Keratinocyte (primary cell): ENCODE results near the gene TMEM234. TPM values are rescaled to one million over a fixed set of nuclear protein-coding genes. Genes with fewer than 3 reads are reported as not detected.

Source experiments
- DNase-seq: peaks from one replicate; pipeline ENCODE4 v3.0.0-alpha.2; 2011; ENCODE audit warnings: low read depth, missing footprints, low spot score
- FAIRE-seq: peaks from 2 replicates; lab custom pipeline; 2011; peaks lifted over from hg19 to GRCh38; lab: Jason Lieb, UNC
- H2AFZ ChIP-seq: 2 replicates; pipeline ENCODE4 v1.6.0; 2012; ENCODE audit warnings: low read length, control low read depth, inconsistent platforms; ENCODE audit not compliant: control insufficient read depth
- H3K27ac ChIP-seq: 2 replicates; pipeline ENCODE4 v1.5.1; 2011; ENCODE audit warnings: low read length; ENCODE audit not compliant: control insufficient read depth, insufficient read depth
- H3K27me3 ChIP-seq: 3 replicates; pipeline ENCODE4 v1.6.0; 2011; ENCODE audit warnings: low read length; ENCODE audit not compliant: control insufficient read depth, insufficient read depth; ENCODE audit errors: extremely low read depth
- H3K36me3 ChIP-seq, 2 experiments: 2 replicates in 1 of 2; 3 replicates in 1 of 2; pipeline ENCODE4 v1.5.1; 2011; ENCODE audit warnings: low read length in 2 of 2, mild to moderate bottlenecking in 1 of 2; ENCODE audit not compliant: control insufficient read depth in 2 of 2, insufficient read depth in 2 of 2; ENCODE audit errors: extremely low read depth in 1 of 2
- H3K4me1 ChIP-seq: 3 replicates; pipeline ENCODE4 v1.5.1; 2011; ENCODE audit warnings: low read length; ENCODE audit not compliant: control insufficient read depth, insufficient read depth; ENCODE audit errors: extremely low read depth
- H3K4me2 ChIP-seq: 3 replicates; pipeline ENCODE4 v1.6.0; 2011; ENCODE audit warnings: low read depth, low read length; ENCODE audit not compliant: control insufficient read depth, insufficient read depth; ENCODE audit errors: extremely low read depth
- H3K4me3 ChIP-seq, 3 experiments: fragments of 200-600 bp in 1 of 3; sonication (generic) in 1 of 3; 2 replicates in 2 of 3; 3 replicates in 1 of 3; pipeline ENCODE4 v1.5.1; 2011 to 2016; ENCODE audit warnings: low read length in 3 of 3, mild to moderate bottlenecking in 3 of 3, control low read depth in 2 of 3, inconsistent platforms in 1 of 3, low read depth in 1 of 3, mixed read lengths in 1 of 3, mixed run types in 1 of 3, moderate library complexity in 1 of 3; ENCODE audit not compliant: control insufficient read depth in 2 of 3, insufficient read depth in 2 of 3; ENCODE audit errors: extremely low read depth in 1 of 3
- H3K79me2 ChIP-seq: 2 replicates; pipeline ENCODE4 v1.6.0; 2012; ENCODE audit warnings: low read length; ENCODE audit not compliant: control insufficient read depth, insufficient read depth
- H3K9ac ChIP-seq: 3 replicates; pipeline ENCODE4 v1.6.0; 2011; ENCODE audit warnings: low read length; ENCODE audit not compliant: control insufficient read depth, insufficient read depth; ENCODE audit errors: extremely low read depth
- H3K9me1 ChIP-seq: 3 replicates; pipeline ENCODE4 v1.6.0; 2011; ENCODE audit warnings: low read length; ENCODE audit not compliant: control insufficient read depth, insufficient read depth; ENCODE audit errors: extremely low read depth
- H3K9me3 ChIP-seq: 2 replicates; pipeline ENCODE4 v1.5.1; 2012; ENCODE audit warnings: low read depth, low read length; ENCODE audit not compliant: control insufficient read depth
- H4K20me1 ChIP-seq: 3 replicates; pipeline ENCODE4 v1.6.0; 2011; ENCODE audit warnings: low read length; ENCODE audit not compliant: control insufficient read depth, insufficient read depth; ENCODE audit errors: extremely low read depth
- EZH2 ChIP-seq: IDR thresholded peaks from one replicate; pipeline ENCODE4 v1.6.1; 2012; ENCODE audit warnings: inconsistent platforms, mild to moderate bottlenecking, low read length, moderate library complexity
- dilution Hi-C: fragments of 300-500 bp; cut with MboI; formaldehyde crosslinking; loops from one replicate; pipeline ENCODE4 v1.7.0; 2020; ENCODE audit warnings: low sequenced_read_pairs; ENCODE audit not compliant: extremely low pct_ligation_motif_present
- polyA plus RNA-seq, 5 experiments: library from polyadenylated mRNA; depleted of rRNA in 3 of 5; stranded (reverse) in 3 of 5; stranded (forward) in 1 of 5; unstranded in 1 of 5; fragments of >200 nt; gene quantifications; 1 replicate in 1 of 5; 2 replicates in 3 of 5; 3 replicates in 1 of 5; pipeline versions ENCODE4 v1.2.1 to v1.2.3, GENCODE V29; 2011 to 2012; ENCODE audit warnings: missing spikeins in 2 of 5, low read depth in 1 of 5, low replicate concordance in 1 of 5
- TF ChIP-seq, protein P1 (sequence below), 3 experiments: IDR thresholded peaks in 1 of 3; conservative IDR thresholded peaks in 1 of 3; optimal IDR thresholded peaks in 1 of 3; 2 replicates in 2 of 3; 3 replicates in 1 of 3; pipeline versions ENCODE3 to v1.5.1; 2011; ENCODE audit warnings: low read length in 3 of 3, mild to moderate bottlenecking in 3 of 3, moderate library complexity in 2 of 3, control low read depth in 1 of 3, inconsistent platforms in 1 of 3; ENCODE audit not compliant: insufficient read depth in 2 of 3; ENCODE audit errors: extremely low read depth in 1 of 3

Gene TMEM234
- polyA plus RNA-seq, 1 donor (not counting 4 experiments of a cell fraction or from before 2014, with no cell fraction given), result 14.4 TPM

DNA sequence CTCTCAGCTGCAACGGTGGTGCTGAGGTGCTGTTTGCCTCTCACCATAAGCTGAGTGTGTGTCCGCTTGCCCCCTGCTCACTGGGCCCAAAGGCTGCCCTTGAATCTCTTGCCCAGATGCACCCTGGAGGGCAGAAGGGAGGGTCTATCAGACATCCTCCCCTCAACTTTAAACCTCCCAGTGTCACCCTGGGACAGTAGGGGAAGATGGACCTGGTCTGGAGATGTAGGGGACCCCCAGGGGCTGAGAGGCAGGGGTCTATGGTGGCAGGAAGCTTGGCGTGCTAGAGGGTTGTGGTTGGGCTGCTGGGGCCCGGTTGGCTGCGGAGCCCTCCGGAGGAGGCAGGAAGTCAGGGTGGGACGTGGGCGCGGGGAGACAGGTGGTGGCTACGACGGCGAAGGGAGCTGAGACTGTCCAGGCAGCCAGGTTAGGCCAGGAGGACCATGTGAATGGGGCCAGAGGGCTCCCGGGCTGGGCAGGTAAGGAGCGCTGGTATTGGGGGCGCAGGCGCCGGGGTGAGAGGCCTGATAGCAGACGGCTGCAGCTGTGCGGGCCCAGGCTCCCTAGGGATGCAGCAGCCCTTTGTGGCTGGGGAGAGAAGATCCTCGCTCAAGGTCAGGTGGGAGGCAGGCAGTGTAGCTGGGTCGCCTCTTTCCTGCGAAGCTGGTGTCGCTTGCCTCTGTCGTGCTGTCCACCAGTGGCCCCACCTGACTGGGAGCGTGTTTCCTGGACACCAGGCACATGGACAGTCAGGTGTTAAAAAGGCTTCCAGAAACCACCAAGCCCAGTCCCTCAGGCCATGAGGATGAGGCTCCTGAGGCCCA is 29.0 kb upstream of the TMEM234 start, which contains the start of gene LCK:
Gene LCK (plus strand): TSS at position 373 of the 824 bp plus-strand sequence. CDS start 23,065 bp downstream, outside the sequence.
- Histone ChIP-seq H3K36me3 (no peaks in the 10 kb centered on the region), H3K9me3 (no peaks in the 10 kb centered on the region), H3K9me1 (no peaks in the 10 kb centered on the region), H3K9ac (no peak within 1 kb of the TSS), H3K79me2 (no peaks in the 10 kb centered on the region), H3K4me1 (peaks cover 17% of the 10 kb centered on the region), H2AFZ (no peak within 1 kb of the TSS), H4K20me1 (no peaks in the 10 kb centered on the region), H3K4me3 (no peak within 1 kb of the TSS), H3K27ac (no peak within 1 kb of the TSS), H3K4me2 (no peak within 1 kb of the TSS), H3K27me3 (no peaks in the 10 kb centered on the region)
- DNase-seq, result no peak
- no peak for FAIRE-seq
- dilution Hi-C loops, result no loop called here
- TF ChIP-seq, protein P1, sequence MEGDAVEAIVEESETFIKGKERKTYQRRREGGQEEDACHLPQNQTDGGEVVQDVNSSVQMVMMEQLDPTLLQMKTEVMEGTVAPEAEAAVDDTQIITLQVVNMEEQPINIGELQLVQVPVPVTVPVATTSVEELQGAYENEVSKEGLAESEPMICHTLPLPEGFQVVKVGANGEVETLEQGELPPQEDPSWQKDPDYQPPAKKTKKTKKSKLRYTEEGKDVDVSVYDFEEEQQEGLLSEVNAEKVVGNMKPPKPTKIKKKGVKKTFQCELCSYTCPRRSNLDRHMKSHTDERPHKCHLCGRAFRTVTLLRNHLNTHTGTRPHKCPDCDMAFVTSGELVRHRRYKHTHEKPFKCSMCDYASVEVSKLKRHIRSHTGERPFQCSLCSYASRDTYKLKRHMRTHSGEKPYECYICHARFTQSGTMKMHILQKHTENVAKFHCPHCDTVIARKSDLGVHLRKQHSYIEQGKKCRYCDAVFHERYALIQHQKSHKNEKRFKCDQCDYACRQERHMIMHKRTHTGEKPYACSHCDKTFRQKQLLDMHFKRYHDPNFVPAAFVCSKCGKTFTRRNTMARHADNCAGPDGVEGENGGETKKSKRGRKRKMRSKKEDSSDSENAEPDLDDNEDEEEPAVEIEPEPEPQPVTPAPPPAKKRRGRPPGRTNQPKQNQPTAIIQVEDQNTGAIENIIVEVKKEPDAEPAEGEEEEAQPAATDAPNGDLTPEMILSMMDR (optimal IDR thresholded peaks at IDR 0.05 in 1 of 3, IDR thresholded peaks at IDR 0.05 in 1 of 3, conservative IDR thresholded peaks at IDR 0.05 in 1 of 3; ENCODE audit: extremely low read depth in 1 of 3, insufficient read depth in 2 of 3, low read length in 3 of 3), result no peak
- TF ChIP-seq EZH2, result no peak

DNA sequence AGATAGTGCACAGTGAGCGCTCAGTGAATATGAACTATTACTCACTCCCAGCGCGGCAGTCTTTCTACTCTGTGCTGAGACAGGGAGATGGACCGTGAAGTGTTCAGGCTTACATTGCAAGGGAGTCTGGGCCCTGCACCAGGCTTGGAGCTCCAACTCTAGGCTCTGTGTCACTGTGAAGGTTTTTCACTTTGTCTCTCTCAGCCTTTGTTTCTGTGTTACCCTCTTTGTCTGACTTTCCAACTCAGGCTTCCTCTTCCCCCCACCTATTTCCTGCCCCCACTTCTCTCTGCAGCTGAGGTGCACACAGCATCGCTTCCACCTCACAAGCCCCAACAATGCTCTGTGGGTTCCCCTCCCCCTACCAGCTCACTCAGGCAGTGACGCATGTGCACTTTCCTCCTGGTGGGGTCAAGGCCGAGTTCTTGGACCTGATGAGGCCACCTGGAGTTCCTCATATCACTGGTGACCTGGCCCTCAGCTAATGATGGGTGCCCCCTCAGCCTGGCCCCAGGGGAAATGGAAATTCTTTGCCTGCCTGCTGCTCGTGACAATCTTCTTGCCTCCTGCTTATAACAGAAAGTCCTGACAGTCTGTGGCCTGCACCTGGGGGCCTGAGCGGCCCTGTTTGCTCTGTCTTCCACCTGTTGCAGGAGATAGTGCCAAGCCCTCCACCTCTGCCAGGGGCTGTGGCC is 27.8 kb upstream of the TMEM234 start:
- no peak overlapping the region for H3K4me3 ChIP-seq
- peak overlapping the region; percentile 8 for H3K4me2 ChIP-seq
- dilution Hi-C loops, result no loop called here
- DNase-seq, result no peak
- TF ChIP-seq EZH2, result no peak
- TF ChIP-seq, protein P1 (optimal IDR thresholded peaks at IDR 0.05 in 1 of 3, IDR thresholded peaks at IDR 0.05 in 1 of 3, conservative IDR thresholded peaks at IDR 0.05 in 1 of 3; ENCODE audit: extremely low read depth in 1 of 3, insufficient read depth in 2 of 3, low read length in 3 of 3), result no peak
- H2AFZ ChIP-seq, result peak overlapping the region; percentile 32
- H3K9me1 ChIP-seq, result no peaks in the 10 kb centered on the region
- H3K27me3 ChIP-seq, result no peaks in the 10 kb centered on the region
- H3K4me1 ChIP-seq, result peaks cover 17% of the 10 kb centered on the region
- H3K27ac ChIP-seq, result no peak overlapping the region
- FAIRE-seq, result no peak
- no peak overlapping the region for H3K9ac ChIP-seq
- H4K20me1 ChIP-seq, result no peaks in the 10 kb centered on the region
- no peaks in the 10 kb centered on the region for H3K79me2 ChIP-seq
- no peaks in the 10 kb centered on the region for H3K36me3 ChIP-seq
- H3K9me3 ChIP-seq, result no peaks in the 10 kb centered on the region
